Activated T-helper 9 cell treated with anti-CD3 and anti-CD28 coated beads, Interleukin-2, amount 50 U/mL, for 16 hours (primary cell): Measurements from ENCODE around the gene PAK1.

Experiments
- DNase-seq: peaks from one replicate; pipeline ENCODE4 v3.0.0-alpha.2; 2020; ENCODE audit warnings: low read depth

Gene PAK1

DNA sequence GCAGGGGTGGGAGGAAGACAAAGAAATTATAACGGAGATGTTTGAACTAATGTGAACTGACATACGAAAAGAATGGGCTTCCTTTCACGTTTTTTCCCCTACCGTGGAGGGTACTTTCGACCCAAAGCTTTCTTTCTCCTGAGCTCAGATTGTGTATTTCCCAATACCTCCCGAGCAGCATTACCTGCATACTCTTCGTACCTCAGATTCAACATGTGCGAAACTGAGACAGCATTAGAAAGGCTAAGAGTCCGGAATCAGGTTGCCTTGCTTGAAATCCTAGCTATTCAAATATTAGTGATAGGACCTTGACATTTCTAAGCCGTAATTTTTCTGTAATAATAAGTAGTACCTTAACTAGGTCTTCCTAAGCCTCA is 778 bp upstream of the PAK1 start:
- no peak for DNase-seq

DNA sequence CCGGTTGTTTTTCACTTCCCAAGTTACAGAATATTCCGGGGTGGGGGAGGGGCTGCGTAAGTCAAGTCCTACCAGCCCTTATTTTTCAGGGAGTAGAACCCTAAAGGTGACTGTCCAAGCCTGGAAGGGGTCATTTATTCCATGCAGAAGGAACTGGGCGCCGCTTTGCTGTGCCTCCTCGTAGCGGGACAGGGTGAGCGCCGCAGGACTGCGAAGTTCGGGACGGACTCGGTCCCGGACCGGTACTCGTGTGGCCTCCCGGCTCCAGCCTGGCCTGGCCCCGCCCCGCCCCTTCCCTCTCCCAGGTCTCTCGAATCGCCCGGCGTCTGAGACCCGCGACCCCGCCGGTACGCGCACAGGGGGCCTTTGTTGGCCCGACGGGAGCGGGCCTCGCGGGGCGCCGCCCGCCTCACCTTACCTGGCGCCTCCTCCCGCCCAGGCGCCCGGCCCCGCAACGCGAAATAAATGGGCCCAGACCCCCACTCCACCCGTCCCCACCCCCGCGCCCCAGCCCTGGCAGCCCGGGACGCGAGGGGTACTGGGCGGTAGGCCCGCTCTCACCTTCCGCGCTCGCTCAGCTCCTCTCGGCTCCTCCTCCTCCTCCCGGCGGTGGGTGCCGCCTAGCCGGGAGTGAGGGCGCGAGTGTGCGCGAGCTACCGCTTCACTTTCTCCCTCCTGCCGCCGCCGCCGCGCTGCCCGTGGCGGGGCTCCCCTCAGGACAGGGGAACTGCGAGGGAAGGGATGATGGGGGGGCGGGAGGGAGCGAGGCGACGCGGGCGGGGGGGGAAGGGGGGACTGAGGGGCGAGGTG is 698 bp downstream of the PAK1 start:
- DNase-seq: peak; percentile 43

DNA sequence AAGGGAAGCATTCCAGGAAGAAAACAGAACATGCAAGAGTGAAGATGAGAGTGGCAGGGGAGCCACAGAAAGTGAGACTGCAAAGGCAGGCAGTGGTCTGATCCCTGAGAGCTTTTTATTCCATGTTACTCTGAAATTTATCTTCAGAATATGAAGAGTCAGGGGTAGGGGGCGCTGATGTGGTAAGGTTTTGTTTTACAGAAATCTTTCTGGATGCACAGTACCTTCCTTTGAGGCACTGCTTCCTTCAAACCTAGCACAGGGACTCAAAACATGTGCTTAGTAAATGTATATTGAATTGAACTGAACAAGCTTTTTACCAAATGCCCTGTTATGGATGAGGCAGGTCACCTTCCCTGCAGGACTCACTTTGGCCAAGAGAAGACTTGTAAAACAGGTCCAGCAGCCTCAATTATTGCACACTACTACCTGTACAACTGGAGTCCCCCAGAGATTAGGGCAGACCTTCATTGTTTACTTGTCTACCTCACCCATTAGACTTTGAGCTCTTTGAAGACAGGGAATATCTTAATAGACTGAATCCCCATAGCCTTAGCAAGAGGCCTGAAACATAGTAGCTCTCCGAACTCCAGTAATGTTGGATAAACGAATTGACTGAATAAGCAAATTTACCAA is 2.2 kb downstream of the PAK1 start:
- no peak for DNase-seq

DNA sequence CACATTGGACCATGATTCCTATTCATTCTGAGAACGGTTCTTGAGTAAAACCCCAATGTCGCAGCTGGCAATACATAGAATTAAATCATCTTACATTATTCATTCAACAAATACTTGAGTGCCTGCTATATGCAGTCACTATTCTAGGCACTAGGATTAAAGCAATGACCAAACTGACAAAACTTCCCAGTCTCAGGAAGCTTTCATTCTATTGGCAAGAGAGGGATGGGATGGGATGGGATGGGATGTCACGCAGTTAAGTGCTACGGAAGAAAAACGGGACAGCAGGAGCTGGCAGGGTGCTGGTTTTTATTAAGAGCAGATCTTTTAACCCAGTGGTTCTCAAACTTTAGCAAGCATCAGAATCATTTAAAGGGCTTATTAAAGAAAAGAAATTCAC is 2.9 kb downstream of the PAK1 start:
- no peak for DNase-seq

DNA sequence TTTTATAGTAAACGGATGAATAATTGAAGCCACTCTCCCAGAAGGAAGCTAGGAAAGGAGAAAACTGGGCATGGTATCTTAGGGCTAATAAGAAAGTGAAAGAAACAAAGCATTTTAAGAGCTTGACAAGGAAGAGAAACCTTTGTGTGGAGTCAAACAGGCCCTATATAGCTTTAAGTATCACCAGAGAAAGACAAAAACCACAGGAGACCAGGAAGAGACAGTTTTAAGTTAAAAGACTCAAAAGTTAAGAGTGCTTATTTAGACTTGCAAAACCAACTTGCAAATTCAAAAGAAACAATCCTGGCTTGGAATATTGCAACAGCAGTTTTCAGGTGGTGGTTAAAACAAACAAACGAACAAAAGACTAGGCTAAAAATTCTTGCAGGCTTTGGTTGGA is 3.4 kb downstream of the PAK1 start:
- DNase-seq: no peak

DNA sequence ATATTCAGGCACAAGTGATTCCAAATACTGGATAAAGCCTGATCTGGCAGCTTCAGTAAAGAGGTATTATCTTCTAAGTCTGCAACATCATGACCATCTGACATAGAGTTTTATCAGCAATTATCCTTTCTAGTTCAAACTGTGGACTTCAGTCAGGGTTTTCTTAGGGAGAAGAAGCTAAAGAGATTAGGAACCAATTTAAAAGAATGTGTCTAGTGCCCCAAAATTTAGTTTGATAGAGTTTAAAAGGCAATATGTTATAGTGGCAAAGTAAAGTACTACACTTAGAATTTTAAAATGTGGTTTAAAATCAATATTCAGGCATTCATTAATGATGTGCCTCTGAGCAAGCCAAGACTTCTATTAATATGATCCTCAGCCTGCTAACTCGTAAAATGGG is 5.4 kb downstream of the PAK1 start:
- DNase-seq: no peak

DNA sequence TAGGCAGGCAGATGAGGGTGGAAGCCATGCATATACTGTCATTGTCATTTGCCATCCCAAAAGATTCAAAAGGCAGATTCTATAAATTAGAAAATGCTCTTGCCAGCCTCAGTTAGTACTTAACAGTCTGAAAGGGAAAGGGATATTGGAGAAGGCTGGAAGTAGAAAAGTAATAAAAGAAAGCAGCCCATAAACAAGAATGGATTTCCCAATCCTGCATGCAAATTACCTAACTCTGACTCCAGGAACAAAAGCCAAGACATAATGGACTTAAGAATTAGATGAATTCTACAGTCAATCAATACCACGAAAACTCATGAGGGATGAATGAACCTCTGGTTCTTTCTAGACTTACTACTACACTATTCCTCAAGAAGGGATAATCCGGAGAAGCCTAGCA is 5.9 kb downstream of the PAK1 start:
- no peak for DNase-seq

DNA sequence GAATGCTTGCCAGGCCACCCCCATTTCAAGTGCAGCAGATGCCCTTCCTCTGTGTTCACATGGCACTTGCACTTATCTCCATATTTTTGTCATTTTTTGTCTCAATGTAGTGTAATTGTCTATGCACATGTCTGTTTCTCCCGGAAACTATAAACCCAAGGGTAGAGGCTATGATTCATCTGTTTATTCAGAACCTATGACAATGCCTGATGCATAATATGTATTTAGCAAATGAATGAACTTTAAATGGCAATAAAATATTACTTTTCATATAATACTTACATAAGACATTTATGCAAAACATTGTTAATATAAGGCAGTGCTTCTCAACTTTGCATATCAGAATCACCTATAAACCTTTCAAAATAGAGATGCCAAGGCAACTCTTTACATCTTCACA is 6.7 kb downstream of the PAK1 start:
- DNase-seq: no peak

DNA sequence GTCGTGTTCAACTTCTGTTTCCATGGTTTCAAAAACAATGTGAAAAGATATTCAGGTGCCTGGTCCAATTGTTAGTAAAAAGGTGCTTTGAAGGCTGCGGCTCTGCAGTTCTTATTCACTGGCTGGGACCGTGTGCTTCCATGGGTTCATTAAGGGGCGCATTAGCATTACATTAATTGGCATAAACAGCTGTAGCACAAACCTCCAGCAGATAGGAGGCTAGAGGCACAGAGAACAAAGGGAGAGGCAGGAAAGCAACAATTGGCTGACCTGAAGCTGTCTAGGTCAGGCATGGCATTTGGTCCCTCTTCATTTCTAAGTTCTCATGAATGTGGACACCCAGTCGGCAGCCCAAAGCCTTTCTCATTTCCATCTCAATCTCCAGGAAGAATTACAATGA is 16.6 kb downstream of the PAK1 start:
- no peak for DNase-seq

DNA sequence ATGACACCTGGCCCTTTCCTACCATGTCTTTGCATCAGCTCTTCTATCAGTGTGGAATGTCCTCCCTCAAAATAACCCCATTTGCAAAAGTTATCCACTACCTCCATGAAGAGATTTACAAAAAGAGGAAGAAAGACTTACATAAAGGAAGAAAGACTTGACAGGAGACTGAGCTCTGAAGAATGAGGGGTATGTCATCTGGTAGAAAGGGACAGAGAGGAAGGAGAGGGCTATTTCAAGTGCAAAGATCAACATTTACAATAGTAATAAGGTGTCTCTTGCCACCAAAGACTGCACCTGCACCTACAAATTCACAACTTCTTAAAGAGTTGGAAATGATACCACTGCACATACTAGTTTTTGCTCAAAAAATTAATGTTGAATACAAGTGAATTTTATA is 18.2 kb downstream of the PAK1 start:
- no peak for DNase-seq

DNA sequence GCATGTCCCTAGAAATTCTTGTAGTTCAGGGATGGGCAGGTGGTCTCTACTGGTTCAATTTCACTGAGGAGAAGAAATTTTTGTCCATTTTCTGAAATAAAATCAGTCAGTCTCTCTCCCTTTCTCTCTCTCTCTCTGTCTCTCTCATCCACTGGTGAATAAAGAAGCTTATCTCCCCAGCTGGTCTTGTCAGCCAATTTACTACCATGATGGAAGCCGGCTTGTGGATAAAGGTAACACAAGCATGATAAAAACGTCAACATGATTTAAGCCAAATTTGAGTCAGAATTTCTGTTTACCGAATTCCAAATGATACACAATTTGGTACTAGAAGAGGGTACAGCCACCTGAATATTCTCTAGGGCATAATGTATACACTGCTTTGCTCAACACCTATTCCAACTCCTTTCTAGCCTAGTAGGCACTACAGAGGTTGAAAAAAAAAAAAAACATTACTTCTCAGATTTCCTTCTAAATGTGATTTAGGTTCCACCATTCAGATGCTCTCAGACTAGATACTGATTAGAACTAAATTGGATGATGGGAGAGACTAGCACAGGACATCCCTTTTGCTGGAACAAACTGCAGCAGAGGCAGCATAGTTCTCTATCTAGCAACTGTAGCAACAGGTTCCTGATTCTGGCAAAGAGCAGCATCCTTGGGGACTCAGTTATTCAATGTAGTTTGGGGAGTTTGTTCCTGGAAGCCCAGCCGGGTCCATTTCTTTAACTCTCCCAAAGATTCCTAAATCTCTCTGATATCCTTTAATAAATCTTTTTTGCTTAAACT is 18.8 kb downstream of the PAK1 start:
- no peak for DNase-seq

DNA sequence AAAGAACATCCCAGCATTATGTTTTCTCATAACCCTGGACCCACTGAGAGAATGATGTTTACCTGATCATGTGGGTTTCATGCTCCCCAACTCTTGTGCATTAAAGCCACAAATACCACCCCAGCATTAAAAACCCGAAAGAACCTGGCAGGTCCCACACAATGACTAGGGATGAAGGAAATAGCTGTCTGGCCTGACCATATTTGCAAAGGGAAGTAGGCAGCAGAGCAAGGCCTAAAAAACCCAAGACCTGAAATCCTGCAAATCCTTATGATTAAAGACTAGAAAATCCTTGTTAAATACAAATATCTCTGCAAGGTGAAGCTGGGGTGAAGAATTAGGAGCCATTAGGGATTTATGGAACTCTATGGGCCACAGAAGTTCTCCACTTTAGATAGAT is 23.7 kb downstream of the PAK1 start:
- DNase-seq: no peak

DNA sequence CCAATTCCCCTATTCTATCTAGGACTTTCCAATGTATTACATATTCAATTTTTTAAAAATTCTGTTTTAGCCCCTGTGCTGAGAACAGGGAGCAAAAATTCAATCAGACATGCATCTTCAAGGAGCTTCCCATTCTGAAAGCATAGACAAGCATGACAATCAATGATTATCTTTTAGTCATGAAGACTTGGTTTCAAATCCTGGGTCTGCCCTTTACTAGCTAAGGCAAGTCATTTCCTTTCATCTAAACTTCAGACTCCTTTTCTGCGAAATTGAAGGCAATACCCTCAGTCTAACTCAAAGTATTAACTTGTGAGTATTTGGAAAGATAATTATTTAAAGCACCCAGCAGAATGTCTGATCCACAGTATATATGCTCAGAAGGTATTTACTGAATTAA is 24.1 kb downstream of the PAK1 start:
- DNase-seq: no peak

DNA sequence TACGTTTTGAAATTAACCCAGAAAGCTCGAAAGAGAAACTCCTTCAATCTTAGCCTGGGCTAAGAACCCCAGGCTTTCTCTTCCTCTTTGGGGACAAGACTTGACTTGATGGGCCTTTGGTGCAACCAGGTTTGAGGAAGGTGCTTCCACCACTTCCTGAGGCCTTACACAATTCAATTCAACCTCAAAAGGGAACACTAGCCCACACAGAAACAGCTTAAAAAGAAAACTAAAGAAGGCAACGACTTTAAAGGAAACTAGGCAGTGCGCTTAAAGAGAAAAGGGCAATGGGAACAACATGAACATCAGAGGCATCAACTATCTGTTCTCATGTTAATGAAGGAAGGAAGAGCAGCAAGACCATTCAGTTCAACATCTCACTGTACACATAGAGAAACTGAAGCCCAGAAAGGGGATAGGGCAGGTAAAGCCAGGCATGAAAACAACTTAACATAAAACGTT is 24.8 kb downstream of the PAK1 start:
- DNase-seq: no peak

DNA sequence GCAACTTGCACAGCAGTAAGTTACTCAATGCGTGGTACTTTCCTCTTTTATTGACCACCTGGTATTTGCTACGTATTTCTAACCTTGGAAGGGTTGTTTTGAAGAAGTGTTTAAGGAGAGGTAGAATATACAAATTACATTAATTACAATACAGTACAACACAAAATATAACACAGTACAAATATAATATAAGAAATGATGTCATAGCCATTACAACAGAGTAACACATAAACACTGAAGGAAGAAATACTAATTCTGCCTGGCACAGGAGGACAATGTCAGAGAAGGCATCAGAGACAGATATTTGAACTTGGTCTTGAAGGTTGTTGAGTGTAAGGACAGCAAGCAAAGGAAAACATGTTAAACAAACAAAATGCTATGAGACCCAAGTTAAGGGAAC is 25.6 kb downstream of the PAK1 start:
- DNase-seq: no peak

DNA sequence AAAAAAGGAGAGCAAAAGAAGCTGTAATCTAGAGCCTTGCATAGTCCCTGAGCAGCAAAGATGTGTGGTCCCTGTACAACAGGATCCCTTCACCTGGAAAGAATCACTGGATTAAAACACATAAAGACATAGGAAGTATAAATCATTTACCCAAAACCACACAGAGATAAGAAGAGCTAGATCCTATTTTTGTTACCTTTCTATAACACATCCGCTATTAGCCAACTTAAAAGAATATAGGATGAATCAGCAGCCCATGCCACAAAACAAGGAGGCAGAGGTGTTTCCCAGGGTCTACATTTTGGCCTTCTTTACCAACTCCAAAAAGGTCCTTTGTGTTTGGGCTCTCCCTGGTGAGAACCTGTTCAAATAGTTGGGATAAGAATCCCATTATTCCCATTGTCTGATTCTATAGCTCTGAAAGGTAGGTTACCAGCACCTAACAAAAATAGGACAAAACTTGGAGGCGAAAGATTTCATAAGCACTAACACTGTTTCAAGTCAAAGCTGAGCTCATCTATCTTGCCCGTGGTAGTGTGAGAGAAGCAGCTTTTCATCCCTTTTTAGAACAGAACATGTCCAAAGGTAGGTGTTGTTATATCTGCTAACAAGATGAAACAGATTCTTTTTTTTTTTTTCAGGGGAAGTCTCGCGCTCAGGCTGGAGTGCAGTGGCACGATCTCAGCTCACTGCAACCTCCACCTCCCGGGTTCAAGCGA is 26.8 kb downstream of the PAK1 start:
- DNase-seq: no peak

DNA sequence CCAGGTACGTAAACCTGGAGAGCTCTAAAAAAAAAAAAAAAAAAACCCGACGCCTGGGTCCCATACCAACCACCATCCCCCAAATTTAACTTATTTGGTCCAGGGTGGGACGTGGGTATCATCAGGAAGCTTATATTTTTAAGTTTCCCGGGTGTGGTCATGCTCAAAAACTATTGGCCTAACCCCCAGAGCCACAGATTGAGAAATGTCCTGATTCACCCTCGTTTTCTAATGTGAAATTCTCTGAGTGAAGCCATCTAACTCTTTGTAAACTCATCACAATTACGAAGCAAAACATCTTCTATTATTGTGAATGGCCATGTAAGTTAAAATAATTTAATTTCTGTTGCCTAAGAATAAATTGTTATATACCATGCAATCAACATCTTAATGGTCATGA is 29.6 kb downstream of the PAK1 start:
- DNase-seq: no peak

DNA sequence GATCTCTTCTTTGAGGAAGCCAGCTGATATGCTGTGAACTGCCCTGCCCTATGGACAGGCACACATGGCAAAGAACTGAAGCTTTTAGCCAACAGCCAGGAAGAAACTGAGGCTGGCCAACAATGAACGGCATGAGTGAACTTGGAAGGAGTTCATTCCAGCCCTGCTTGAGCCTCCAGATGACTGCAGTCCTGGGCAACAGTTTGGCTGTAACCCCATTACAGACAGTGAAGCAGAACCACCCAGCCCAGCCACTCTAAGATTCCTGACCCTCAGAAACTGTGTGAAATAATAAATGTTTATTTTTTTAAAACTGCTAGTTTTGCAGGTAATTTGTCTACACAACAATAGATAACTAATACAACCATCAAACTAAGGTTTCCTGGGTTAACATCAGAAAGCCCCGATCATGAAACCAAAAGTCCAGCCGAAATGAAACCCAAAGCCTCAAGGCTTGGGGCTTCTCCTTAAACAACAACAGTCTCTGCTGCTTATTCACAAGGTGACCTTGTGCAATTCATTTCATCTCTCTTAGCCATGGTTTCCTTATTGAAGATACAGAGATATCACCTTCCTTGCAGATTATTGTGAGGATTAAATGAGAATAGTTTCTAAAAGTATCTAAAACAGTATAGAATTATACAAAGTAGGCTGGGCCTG is 31.4 kb downstream of the PAK1 start:
- DNase-seq: no peak

DNA sequence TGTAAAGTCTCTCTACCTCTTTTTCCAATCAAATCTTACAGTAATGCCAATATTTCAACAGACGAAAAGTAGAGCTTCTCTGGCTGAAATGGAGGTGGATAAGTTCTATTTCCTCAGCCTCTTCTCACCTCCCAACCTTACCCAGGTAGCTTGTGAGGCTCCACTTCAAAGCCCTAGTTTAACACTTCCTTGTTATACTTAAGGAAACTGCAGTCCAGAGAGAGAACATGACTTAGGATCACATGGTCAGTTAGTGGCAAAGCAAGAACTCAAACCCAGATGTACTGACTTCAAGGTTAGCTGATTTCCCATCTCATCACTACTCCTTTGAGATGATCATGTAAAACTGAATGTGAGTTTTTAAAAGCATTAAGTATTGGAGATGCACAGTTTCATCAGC is 32.5 kb downstream of the PAK1 start:
- DNase-seq: no peak

DNA sequence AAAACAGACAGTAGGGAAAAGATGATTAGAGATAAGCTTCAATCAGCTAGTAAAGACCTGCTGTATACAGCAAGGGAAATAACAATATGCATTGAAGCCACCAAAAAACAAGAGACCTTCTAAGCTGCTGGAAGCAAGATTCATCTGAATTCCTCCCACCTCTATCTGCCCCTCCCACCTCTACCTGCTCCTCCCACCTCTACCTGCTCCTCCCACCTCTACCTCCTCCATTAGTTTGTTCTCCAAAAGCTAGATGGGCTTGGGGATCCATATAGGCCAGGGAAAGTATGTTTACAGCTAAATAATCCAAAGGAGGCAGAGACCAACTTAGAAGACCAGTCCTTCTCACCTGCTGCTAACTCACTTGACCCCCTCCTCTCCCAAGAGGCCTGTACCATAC is 33.2 kb downstream of the PAK1 start:
- DNase-seq: no peak

DNA sequence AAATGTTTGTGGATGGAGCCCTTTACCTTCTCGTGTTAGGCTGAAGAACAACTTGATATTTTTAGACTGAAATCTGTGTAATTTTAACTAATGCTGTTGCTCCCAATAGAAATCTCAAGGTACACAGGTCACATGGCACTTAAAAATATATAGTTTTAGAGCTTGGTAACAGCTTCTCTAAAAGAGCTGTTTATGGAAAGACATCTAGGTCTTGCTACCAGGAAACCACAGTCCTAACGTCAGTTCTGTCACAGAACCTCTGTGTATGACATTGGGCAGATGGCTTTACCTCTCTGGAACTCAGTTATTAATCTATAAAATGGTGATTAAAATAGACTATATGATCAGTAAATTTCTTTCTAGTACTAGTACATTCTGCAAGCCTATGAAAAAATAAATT is 35.4 kb downstream of the PAK1 start:
- DNase-seq: no peak

DNA sequence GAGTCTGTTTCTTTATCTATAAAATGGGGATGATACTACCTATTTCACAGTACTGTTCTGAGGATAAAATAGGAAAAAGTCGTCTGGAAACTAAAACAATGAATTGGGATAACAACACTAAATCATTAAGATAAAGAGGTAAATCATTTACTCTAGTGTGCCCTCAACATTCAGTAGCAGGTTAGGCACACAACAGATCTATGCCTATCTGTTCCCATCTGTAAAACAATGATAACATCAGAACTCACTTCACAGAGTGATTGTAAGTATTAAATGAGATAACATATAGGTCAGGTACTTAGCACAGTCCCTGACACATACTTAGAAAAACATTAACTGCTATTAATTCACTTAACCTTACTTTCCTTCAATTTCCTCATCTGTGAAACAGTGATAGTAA is 36.9 kb downstream of the PAK1 start:
- DNase-seq: no peak
